ENCODE data around the gene AK2.
"Not testable (repeated sequence)": the region's sequence is repeated elsewhere in the genome, so short reads cannot be mapped to it uniquely, and the experiment has no call there.

- TF ChIP-seq, protein P1, sequence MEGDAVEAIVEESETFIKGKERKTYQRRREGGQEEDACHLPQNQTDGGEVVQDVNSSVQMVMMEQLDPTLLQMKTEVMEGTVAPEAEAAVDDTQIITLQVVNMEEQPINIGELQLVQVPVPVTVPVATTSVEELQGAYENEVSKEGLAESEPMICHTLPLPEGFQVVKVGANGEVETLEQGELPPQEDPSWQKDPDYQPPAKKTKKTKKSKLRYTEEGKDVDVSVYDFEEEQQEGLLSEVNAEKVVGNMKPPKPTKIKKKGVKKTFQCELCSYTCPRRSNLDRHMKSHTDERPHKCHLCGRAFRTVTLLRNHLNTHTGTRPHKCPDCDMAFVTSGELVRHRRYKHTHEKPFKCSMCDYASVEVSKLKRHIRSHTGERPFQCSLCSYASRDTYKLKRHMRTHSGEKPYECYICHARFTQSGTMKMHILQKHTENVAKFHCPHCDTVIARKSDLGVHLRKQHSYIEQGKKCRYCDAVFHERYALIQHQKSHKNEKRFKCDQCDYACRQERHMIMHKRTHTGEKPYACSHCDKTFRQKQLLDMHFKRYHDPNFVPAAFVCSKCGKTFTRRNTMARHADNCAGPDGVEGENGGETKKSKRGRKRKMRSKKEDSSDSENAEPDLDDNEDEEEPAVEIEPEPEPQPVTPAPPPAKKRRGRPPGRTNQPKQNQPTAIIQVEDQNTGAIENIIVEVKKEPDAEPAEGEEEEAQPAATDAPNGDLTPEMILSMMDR (conservative IDR thresholded peaks at IDR 0.05; ENCODE audit: low read depth, low read length) = not testable (repeated sequence)
- not testable (repeated sequence) for TF ChIP-seq EZH2phosphoT487 (IDR thresholded peaks at IDR 0.05; ENCODE audit: borderline replicate concordance, low read length)
Observed at GRCh38 chr1:33046234-33046633, 9.6 kb upstream of the AK2 start.

Measured in PC-3 (cell line).